Measurements from ENCODE around the gene ITK. TPM values are rescaled to one million over a fixed set of nuclear protein-coding genes. Genes with fewer than 3 reads are reported as not detected.

ITK gene
- total and polyA plus RNA-seq, 2 experiments from 2014 or later: 0.08 TPM; not detected in 1

DNA sequence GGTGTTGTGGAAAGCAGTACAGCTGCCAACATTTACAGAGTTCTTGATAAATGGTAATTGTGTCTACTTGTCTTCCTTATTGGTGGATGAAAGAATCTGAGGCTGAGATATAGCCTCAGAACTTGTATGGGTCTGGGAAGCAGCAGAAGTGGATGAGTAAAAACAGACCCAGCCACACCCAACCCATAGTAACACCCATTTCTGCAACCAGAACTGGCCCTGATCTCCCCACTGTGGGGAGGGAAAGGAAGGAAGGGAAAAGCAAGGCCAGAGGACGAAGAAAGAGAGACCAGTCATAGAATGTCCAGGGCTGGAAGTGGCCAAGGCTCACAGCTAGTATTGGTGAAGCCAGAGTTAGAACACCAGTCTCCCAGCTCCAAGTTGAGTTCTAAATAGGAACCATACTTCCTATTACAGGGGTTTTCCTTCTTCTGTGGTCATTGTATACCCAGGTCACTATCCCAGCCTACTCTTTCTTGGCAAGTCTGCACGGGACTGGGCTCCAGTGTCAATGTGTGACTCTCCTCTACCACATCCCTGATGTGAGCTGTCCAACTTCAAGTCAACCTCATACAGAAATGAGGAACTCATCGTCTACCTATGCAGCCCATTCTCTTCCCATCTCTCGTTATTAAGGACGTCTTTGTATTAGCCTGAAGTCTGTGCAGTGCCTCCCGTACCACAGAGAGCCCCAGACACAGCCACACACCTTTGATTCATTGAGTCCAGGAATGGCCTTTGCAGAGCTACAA is 35.9 kb downstream of the ITK start:
- no peaks in the 10 kb centered on the region for H3K36me3 Mint-ChIP-seq (ENCODE audit: low read depth)
- H3K27me3 Mint-ChIP-seq (ENCODE audit: insufficient read depth, low read depth, poor library complexity): no peaks in the 10 kb centered on the region
- no peak overlapping the region for H2AFZ ChIP-seq
- H3K4me1 ChIP-seq (ENCODE audit: insufficient read depth): no peaks in the 10 kb centered on the region
- peaks cover 5% of the 10 kb centered on the region; the same call in 2 of the 3 replicates for H3K4me1 Mint-ChIP-seq
- TF ChIP-seq EZH2phosphoT487 (IDR thresholded peaks at IDR 0.05; ENCODE audit: unreplicated experiment) (no peak), CREB1 (CRISPR knock-in tag; IDR thresholded peaks at IDR 0.05; ENCODE audit: low read depth) (no peak)
- no peak overlapping the region for H3K4me3 Mint-ChIP-seq
- DNase-seq (ENCODE audit: low spot score): no peak
- no peaks in the 10 kb centered on the region for H4K20me1 ChIP-seq (replicated peaks; ENCODE audit: insufficient read depth)
- no peak overlapping the region for H3K27ac ChIP-seq (ENCODE audit: low read depth)
- H3K79me2 ChIP-seq (replicated peaks; ENCODE audit: insufficient read depth): no peaks in the 10 kb centered on the region
- no peak for ATAC-seq
- no peak overlapping the region for H3K4me3 ChIP-seq
- H3K27ac Mint-ChIP-seq: no peak overlapping the region
- H3F3A ChIP-seq (replicated peaks; ENCODE audit: low read depth): no peaks in the 10 kb centered on the region
- H3K27me3 ChIP-seq (ENCODE audit: insufficient read depth): no peaks in the 10 kb centered on the region
- no peak overlapping the region for H3K4me2 ChIP-seq
- H3K9me2 ChIP-seq (ENCODE audit: insufficient read depth): no peaks in the 10 kb centered on the region
- no peaks in the 10 kb centered on the region for H3K36me3 ChIP-seq (ENCODE audit: insufficient read depth)
- H3K9me3 Mint-ChIP-seq: no peaks in the 10 kb centered on the region

- Histone ChIP-seq H3K4me2 (no peak overlapping the region), H2AFZ (peak overlapping the region; percentile 80), H3F3A (replicated peaks; ENCODE audit: low read depth) (no peaks in the 10 kb centered on the region), H3K4me1 (ENCODE audit: insufficient read depth) (no peaks in the 10 kb centered on the region), H3K79me2 (replicated peaks; ENCODE audit: insufficient read depth) (no peaks in the 10 kb centered on the region), H3K9me2 (ENCODE audit: insufficient read depth) (no peaks in the 10 kb centered on the region), H4K20me1 (replicated peaks; ENCODE audit: insufficient read depth) (no peaks in the 10 kb centered on the region), H3K27me3 (ENCODE audit: insufficient read depth) (no peaks in the 10 kb centered on the region), H3K36me3 (ENCODE audit: insufficient read depth) (no peaks in the 10 kb centered on the region), H3K4me3 (no peak overlapping the region), H3K27ac (ENCODE audit: low read depth) (no peak overlapping the region)
- H3K4me3 Mint-ChIP-seq: no peak overlapping the region
- no peaks in the 10 kb centered on the region for H3K27me3 Mint-ChIP-seq (ENCODE audit: insufficient read depth, low read depth, poor library complexity)
- H3K9me3 Mint-ChIP-seq: no peaks in the 10 kb centered on the region
- ATAC-seq (no peak), DNase-seq (ENCODE audit: low spot score) (no peak)
- H3K27ac Mint-ChIP-seq: 0 out of 2 replicates have a peak overlapping the region, but pooled peaks have one; percentile 6
- H3K36me3 Mint-ChIP-seq (ENCODE audit: low read depth): no peaks in the 10 kb centered on the region
- peaks cover 5% of the 10 kb centered on the region; the same call in 2 of the 3 replicates for H3K4me1 Mint-ChIP-seq
- no peak for TF ChIP-seq ZNF331 (CRISPR knock-in tag; IDR thresholded peaks at IDR 0.05; ENCODE audit: low read depth)
- TF ChIP-seq STAT1 (IDR thresholded peaks at IDR 0.05; ENCODE audit: unreplicated experiment): no peak
- TF ChIP-seq, protein P1, sequence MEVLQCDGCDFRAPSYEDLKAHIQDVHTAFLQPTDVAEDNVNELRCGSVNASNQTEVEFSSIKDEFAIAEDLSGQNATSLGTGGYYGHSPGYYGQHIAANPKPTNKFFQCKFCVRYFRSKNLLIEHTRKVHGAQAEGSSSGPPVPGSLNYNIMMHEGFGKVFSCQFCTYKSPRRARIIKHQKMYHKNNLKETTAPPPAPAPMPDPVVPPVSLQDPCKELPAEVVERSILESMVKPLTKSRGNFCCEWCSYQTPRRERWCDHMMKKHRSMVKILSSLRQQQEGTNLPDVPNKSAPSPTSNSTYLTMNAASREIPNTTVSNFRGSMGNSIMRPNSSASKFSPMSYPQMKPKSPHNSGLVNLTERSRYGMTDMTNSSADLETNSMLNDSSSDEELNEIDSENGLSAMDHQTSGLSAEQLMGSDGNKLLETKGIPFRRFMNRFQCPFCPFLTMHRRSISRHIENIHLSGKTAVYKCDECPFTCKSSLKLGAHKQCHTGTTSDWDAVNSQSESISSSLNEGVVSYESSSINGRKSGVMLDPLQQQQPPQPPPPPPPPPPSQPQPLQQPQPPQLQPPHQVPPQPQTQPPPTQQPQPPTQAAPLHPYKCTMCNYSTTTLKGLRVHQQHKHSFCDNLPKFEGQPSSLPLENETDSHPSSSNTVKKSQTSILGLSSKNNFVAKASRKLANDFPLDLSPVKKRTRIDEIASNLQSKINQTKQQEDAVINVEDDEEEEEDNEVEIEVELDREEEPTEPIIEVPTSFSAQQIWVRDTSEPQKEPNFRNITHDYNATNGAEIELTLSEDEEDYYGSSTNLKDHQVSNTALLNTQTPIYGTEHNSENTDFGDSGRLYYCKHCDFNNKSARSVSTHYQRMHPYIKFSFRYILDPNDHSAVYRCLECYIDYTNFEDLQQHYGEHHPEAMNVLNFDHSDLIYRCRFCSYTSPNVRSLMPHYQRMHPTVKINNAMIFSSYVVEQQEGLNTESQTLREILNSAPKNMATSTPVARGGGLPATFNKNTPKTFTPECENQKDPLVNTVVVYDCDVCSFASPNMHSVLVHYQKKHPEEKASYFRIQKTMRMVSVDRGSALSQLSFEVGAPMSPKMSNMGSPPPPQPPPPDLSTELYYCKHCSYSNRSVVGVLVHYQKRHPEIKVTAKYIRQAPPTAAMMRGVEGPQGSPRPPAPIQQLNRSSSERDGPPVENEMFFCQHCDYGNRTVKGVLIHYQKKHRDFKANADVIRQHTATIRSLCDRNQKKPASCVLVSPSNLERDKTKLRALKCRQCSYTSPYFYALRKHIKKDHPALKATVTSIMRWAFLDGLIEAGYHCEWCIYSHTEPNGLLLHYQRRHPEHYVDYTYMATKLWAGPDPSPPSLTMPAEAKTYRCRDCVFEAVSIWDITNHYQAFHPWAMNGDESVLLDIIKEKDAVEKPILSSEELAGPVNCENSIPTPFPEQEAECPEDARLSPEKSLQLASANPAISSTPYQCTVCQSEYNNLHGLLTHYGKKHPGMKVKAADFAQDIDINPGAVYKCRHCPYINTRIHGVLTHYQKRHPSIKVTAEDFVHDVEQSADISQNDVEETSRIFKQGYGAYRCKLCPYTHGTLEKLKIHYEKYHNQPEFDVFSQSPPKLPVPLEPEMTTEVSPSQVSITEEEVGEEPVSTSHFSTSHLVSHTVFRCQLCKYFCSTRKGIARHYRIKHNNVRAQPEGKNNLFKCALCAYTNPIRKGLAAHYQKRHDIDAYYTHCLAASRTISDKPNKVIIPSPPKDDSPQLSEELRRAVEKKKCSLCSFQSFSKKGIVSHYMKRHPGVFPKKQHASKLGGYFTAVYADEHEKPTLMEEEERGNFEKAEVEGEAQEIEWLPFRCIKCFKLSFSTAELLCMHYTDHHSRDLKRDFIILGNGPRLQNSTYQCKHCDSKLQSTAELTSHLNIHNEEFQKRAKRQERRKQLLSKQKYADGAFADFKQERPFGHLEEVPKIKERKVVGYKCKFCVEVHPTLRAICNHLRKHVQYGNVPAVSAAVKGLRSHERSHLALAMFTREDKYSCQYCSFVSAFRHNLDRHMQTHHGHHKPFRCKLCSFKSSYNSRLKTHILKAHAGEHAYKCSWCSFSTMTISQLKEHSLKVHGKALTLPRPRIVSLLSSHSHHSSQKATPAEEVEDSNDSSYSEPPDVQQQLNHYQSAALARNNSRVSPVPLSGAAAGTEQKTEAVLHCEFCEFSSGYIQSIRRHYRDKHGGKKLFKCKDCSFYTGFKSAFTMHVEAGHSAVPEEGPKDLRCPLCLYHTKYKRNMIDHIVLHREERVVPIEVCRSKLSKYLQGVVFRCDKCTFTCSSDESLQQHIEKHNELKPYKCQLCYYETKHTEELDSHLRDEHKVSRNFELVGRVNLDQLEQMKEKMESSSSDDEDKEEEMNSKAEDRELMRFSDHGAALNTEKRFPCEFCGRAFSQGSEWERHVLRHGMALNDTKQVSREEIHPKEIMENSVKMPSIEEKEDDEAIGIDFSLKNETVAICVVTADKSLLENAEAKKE (CRISPR knock-in tag; IDR thresholded peaks at IDR 0.05): no peak
- no peak for TF ChIP-seq NANOG (IDR thresholded peaks at IDR 0.05; ENCODE audit: borderline replicate concordance)
- TF ChIP-seq POLR2AphosphoS5 (IDR thresholded peaks at IDR 0.05; ENCODE audit: low read depth): no peak
- TF ChIP-seq ZNF114 (CRISPR knock-in tag; IDR thresholded peaks at IDR 0.05): no peak
- no peak for TF ChIP-seq JUNB (IDR thresholded peaks at IDR 0.05; ENCODE audit: unreplicated experiment)
- TF ChIP-seq, protein P2, sequence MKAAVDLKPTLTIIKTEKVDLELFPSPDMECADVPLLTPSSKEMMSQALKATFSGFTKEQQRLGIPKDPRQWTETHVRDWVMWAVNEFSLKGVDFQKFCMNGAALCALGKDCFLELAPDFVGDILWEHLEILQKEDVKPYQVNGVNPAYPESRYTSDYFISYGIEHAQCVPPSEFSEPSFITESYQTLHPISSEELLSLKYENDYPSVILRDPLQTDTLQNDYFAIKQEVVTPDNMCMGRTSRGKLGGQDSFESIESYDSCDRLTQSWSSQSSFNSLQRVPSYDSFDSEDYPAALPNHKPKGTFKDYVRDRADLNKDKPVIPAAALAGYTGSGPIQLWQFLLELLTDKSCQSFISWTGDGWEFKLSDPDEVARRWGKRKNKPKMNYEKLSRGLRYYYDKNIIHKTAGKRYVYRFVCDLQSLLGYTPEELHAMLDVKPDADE (IDR thresholded peaks at IDR 0.05): no peak
- TF ChIP-seq CREB1 (CRISPR knock-in tag; IDR thresholded peaks at IDR 0.05; ENCODE audit: low read depth): no peak
- TF ChIP-seq EZH2 (IDR thresholded peaks at IDR 0.05; ENCODE audit: low read depth, unreplicated experiment): no peak
- TF ChIP-seq EZH2phosphoT487 (IDR thresholded peaks at IDR 0.05; ENCODE audit: unreplicated experiment): no peak
Measured at GRCh38 chr5:157217289-157218024, 36.8 kb downstream of the ITK start.
